ENCODE results near the gene DNM3.

The DNM3 gene

GRCh38 chr1:172203135-172203823 is 362.0 kb downstream of the DNM3 start:
- DNase-seq: no peak

- DNase-seq: no peak
Observed at GRCh38 chr1:172203902-172204301, 362.6 kb downstream of the DNM3 start.

GRCh38 chr1:172206256-172206655 is 365.0 kb downstream of the DNM3 start:
- no peak for DNase-seq

GRCh38 chr1:172208635-172209034 is 367.3 kb downstream of the DNM3 start:
- no peak for DNase-seq

GRCh38 chr1:172211221-172211620 is 369.9 kb downstream of the DNM3 start:
- DNase-seq: no peak

GRCh38 chr1:172212124-172212523 is 370.8 kb downstream of the DNM3 start:
- DNase-seq: no peak

GRCh38 chr1:172215006-172215405 is 373.7 kb downstream of the DNM3 start:
- no peak for DNase-seq

GRCh38 chr1:172219966-172220365 is 378.7 kb downstream of the DNM3 start:
- DNase-seq: no peak

- DNase-seq: no peak
Observed at GRCh38 chr1:172220376-172220775, 379.1 kb downstream of the DNM3 start.

GRCh38 chr1:172221436-172221835 is 380.1 kb downstream of the DNM3 start:
- DNase-seq: no peak

- DNase-seq: no peak
Observed at GRCh38 chr1:172224871-172225270, 383.6 kb downstream of the DNM3 start.

GRCh38 chr1:172229942-172230341 is 388.6 kb downstream of the DNM3 start:
- no peak for DNase-seq

- no peak for DNase-seq
Observed at GRCh38 chr1:172230526-172230925, 389.2 kb downstream of the DNM3 start.

GRCh38 chr1:172236958-172237357 is 395.7 kb downstream of the DNM3 start:
- no peak for DNase-seq

GRCh38 chr1:172238158-172238557 is 396.9 kb downstream of the DNM3 start:
- DNase-seq: no peak

- peak; percentile 12 for DNase-seq
Observed at GRCh38 chr1:172238965-172239364, 397.7 kb downstream of the DNM3 start.

- peak; percentile 65 for DNase-seq
Observed at GRCh38 chr1:172239901-172240300, 398.6 kb downstream of the DNM3 start.

- no peak for DNase-seq
Observed at GRCh38 chr1:172241540-172241939, 400.2 kb downstream of the DNM3 start.

GRCh38 chr1:172244865-172245264 is 403.6 kb downstream of the DNM3 start:
- no peak for DNase-seq

- no peak for DNase-seq
Observed at GRCh38 chr1:172245788-172246187, 404.5 kb downstream of the DNM3 start.

GRCh38 chr1:172246521-172247390 is 405.5 kb downstream of the DNM3 start:
- DNase-seq: no peak

GRCh38 chr1:172251486-172251885 is 410.2 kb downstream of the DNM3 start:
- DNase-seq: no peak

GRCh38 chr1:172252321-172252720 is 411.0 kb downstream of the DNM3 start:
- DNase-seq: no peak

GRCh38 chr1:172252958-172253357 is 411.7 kb downstream of the DNM3 start:
- no peak for DNase-seq

All from NCI-H2227 treated with DMSO at 0.1 percent for 48 hours (cell line).